HG03097 (cell line): Measurements from ENCODE around the gene GFER.
"Not testable (repeated sequence)": the region's sequence is repeated elsewhere in the genome, so short reads cannot be mapped to it uniquely, and the experiment has no call there.

Experiments used
- ATAC-seq: cut with Tn5 transposase; IDR thresholded peaks from one replicate; pipeline ENCODE4 v1.9.1; 2021; ENCODE audit not compliant: unreplicated experiment, low FRiP score

The GFER gene

GRCh38 chr16:2025251-2025650, 41.3 kb downstream of the GFER start:
- no peak for ATAC-seq

- ATAC-seq, result no peak
These were observed 42.0 kb downstream of the GFER start for GRCh38 chr16:2025878-2026460.

DNA sequence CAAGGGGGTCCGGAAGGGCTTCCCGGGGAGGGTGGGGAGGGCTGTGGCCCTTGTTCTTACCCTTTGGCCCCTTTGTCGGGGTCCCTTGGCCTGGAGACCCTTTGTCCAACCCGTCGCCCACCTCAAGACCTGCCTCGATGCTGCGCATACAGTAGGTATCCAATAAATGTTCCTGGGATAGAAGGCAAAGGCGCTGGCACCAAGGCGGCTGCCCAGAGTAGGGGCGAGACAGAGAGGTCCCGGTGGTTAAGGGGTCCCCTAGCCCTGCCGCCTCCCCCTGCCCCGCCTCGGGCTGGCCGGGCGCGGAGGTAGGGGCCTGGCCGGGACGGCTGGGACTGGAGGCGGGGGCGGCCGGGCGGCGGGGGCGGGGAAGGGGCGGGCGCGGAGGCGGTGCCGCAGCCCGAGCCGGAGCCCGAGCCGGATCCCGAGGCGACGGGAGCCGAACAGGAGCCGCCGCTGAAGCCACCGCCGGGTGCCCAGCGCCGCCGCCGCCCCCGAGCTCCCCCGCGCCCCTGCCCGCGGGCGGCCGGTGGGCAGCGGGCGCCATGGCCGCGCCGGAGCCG, 42.5 kb downstream of the GFER start, which contains the start of gene NHERF2:
Gene NHERF2 (plus strand): TSS at position 442 of the 563 bp plus-strand sequence. CDS start 104 bp downstream, at position 546.
- ATAC-seq, result no peak

GRCh38 chr16:2027024-2028010, 43.3 kb downstream of the GFER start:
- no peak for ATAC-seq

DNA sequence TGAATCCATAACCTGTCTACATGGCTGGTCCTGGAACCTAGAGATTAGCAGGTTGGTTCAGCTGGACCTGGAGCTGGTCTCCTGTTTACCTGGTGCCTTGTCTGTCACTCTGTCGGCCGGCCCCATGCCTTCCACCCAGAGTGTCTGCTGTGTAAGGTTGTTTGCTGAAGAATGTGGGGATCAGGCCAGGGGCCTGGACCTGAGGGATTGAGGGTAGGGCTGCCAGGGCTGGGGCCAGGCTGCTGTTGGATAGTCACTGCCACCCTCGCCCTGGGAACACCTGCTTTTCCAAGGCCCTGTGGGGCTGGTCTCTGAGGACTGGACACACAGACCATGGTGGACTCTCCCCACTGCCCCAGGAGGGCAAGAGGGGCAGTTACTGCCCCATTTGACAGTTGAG, 44.2 kb downstream of the GFER start:
- ATAC-seq, result no peak

DNA sequence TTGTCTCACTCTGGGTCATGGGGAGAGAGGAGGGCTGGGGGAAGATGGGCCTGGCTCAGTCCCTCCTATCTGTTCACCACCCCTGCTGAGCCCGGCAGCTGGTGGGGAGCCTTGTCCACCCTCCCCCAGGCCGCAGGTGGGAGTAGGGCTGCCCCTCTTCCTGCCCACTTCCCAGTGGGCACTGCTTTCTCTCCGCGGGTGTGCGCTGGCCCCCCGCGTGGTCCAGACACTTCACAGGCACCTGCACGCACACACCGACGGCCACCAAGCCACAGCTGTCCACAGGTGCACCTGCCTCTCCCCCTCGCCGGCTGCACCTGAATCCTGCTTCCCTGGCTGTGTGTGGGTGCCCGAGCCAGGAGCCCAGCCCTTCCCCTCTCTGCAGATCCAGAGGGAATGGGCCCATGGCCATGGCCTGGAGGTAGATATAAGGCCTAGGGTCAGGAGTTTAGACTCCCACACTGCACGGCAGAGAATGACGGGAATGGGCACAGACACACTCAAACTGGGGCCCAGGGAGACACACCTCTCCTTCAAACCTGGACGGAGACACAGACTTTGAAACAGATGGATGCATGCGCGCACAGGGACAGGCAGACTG, 44.7 kb downstream of the GFER start:
- no peak for ATAC-seq

DNA sequence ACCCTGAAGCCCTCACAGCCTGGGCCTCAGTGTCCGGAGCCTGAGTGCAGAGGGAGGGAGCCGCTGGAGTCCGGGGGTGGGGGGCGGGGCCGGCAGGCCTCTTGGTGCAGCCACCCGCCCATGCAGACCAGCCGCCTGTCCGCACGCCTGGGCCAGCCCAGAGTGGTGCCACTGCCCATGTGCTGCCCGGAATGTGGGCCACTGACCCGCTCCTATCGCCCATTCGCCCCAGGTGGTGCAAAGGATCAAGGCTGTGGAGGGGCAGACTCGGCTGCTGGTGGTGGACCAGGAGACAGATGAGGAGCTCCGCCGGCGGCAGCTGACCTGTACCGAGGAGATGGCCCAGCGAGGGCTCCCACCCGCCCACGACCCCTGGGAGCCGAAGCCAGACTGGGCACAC, 45.4 kb downstream of the GFER start:
- ATAC-seq, result no peak

DNA sequence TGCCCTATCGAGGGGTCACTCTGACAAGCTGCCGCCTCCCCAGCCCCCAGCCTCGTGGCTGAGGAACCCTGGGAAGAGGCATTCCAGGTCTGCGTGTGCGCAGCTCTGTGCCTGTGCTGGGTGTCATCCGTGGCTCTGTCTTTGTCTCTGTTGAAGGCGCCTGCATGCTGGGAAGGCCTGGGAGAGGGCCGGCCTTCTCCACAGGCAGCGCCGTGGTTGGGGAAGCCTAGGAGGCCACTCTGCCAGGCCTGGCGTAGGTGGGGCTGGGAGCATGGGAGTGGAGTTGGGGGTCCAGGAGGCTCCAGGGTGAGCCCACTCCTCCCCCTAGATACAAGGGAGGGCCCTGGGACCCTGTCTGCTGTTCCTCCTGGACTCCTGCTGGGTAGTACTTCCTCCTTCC, 46.0 kb downstream of the GFER start:
- ATAC-seq, result no peak

DNA sequence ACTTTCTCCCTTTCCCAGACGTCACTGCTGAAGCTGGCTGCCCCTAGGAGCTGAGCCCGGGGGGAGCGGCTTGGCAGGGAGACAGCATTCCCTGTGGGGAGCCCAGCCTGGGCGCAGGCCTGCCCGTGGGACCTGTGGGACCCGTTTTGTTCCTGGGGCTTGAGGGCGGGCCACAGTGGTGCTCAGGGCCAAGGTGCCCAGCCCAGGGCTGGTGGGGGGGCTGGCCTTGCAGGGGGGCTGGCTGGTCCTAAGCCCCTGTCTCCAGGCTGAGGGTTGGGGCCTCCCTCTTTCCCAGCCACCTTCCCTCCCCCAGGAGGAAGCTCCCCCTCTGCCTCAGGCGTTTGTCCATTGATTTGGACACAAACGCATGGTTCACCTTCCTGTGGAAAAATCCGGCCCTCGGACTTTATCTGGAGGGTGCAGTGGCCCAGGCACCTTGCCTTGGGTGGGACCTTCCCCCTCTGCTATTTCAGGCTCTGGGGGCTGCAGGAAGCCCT, 47.1 kb downstream of the GFER start:
- no peak for ATAC-seq

DNA sequence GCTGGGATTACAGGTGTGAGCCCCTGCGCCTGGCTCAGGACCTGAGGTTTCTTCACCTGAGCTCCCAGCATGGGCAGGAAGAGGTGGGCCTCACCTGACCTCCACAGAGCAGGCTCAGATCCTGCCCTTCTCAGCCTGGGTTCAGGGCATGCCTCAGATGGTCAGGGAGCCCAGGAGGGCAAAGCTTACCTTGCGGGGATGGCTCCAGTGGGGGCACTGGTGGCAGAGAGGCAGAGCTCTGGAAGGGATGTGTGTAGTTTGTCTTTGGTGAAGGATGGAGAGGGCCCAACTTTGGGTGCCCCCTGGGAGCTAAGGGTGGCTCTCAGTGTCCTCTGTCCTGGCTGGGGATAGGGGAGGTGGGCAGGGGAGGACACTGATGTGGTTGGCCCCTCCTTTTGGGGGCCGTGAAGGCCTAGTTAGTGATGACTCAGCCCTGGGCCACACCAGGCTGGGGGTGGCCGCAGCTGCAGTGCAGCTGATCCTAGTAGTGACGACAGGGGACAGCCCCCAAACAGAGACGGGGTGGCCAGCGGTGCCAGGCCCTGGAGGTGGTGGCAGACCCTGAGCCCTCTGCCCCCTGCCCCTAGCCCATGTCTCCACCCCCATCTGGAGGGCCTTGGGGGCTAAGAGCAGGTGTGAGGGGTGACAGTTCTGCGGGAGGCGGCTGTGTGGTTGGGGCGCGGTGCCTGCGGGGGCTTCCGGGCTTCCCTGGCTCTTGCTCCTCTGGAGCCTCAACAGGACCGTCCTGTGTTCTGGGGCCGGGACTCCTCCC, 48.5 kb downstream of the GFER start:
- ATAC-seq, result no peak

DNA sequence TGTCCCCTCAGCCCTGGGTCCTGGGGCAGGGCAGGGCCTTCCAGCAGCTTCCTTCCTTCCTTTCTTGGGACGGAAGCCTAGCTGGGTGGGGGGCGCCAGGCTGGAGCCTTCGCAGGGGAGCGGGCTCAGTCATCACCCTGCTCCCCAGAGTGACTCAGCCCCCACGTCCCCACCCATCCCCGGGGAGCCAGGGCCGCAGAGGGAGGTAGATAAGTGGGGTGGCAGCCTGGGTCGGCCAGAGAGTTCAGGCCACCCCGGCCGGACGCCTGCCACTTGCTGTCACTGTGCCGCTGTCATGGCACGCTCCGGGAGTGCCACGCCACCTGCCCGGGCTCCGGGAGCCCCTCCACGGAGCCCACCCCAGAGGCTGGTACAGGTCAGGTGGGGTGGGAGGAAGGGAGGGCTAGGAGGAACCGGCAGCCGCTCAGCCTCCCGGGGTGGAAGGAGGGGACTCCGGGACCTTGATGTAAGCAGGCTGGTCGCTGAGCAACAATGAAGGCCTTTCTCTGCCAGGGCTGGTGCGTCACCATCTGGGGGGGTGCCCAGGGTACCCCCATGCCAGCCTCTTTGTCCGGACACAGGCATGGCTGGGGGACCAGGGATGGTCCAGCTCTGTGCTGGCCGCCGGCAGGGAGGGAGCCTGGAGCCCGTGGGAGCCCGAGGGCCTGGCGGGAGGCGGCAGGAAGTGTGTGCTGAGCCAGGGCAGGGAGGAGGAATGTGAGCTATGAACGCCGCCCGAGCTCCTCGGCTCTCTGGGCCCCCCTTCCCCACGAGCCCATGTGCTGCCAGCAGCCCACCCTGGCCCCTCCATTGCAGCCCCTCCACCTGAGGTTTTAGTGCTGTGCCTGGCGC, 49.3 kb downstream of the GFER start:
- no peak for ATAC-seq

DNA sequence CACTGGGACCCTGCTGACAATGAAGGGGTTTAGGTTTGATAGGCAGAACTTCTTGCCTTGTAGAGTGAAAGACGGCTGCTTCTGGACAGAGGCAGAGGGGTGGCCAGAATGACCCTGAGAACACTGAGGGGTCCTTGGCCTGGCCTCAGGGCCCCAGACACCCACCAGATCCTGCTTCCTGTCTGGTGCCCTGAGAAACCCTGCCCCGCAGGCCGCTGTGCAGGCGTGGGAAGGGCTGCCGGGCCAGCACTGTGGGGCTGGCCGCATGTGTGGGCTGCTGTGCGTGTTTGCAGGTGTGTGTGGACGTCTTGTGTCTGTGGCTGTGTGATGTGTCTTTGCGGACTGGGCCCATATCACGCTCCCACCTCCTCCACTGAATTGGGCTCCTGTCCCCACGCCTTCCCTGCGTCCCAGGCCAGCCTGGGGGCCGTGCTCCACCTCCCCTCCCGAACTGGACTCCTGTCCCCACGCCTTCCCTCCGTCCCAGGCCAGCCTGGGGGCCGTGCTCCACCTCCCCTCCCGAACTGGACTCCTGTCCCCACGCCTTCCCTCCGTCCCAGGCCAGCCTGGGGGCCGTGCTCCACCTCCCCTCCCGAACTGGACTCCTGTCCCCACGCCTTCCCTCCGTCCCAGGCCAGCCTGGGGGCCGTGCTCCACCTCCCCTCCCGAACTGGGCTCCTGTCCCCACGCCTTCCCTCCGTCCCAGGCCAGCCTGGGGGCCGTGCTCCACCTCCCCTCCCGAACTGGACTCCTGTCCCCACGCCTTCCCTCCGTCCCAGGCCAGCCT, 50.1 kb downstream of the GFER start:
- not testable (repeated sequence) for ATAC-seq

DNA sequence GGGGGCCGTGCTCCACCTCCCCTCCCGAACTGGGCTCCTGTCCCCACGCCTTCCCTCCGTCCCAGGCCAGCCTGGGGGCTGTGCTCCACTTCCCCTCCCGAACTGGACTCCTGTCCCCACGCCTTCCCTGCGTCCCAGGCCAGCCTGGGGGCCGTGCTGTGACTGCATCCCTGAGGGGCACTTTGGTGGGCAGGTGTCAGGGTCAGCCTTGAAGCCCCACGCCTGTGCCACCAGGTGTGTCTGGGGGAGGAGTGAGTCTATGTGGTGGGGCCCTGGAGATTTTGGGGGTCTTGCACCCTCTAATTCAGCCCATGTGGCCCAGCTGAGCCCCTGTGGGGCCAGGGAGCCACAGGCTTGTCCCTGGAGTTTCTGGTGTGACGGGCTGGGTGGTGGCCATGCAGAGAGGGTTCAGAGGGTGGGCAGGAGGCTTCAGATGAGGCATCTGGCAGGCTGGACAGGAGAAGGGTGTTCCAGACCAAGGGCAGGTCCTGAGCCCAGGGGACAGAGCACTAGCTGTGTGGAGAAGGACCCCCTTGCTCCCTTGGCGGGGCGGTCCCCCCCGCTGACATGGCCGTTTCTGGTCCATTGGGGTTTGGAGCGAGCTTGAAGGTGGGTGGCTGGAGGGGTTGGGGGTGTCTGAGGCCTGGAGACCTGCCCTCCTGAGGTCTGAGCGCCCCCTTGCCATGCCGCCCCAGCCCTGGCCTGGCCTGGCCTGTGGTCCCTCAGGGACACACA, 50.9 kb downstream of the GFER start:
- ATAC-seq, result no peak

DNA sequence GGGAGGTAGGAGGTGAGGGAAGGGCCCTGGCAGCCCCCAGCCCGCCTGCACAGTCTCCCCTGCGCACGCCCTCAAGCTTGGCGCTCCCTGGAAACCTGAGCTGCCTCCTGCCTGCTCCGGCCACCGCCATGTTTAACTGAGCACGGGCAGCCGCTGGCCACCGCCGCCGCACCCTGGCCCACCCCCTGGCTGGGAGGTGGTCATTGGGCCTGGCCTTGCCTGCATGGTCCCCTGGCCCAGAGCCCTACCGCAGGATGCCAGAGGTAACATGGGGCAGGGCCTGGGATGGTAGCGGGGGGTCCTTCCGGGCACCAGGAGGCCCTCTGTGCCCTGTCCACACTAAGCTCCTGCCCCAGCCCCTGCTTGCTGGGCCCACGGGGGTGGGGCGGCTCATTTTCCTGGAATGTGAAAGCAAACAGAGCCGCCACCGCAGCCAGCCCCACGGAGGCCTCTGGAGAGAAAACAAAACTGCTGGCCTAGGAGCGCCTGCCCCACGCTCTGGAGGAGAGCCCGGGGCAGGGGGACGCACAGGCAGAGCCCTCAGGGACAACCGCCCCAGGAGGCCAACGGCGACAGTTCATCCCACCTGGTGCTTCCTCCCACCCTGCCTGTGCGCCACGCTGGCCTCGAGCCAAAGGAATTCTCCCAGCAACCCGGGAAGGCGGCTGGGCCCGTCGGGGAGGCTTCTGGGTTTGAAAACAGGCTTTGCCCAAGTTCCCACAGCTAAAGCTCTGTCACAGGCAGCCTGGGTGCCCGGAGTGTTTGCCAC, 51.6 kb downstream of the GFER start:
- ATAC-seq, result no peak

- ATAC-seq, result no peak
These were observed 52.4 kb downstream of the GFER start for GRCh38 chr16:2036200-2036966.

DNA sequence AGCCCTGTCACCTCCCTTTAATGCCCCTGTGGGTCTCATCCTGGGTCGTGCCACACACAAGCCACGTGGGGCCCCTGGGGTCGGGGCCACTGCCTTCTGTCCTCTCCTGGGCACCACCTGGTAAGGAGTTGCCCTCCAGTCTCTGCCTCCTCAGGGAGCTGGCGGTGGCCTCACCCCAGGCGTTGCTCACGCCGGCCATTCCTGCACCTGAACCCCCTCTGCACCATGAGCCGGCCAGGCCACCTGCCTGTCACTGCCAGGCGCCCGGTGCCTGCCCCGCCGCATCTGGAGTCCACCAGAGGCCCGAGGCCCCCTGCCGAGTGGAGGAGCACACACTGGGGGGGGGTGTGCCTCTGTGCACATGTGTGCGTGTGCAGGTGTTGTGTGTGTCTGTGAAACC, 53.1 kb downstream of the GFER start:
- ATAC-seq, result no peak
